HG03108 (cell line): ENCODE measurements around the gene TFB1M.
"Not testable (repeated sequence)": the region's sequence is repeated elsewhere in the genome, so short reads cannot be mapped to it uniquely, and the experiment has no call there.

Source experiments
- ATAC-seq: cut with Tn5 transposase; IDR thresholded peaks from one replicate; pipeline ENCODE4 v1.9.1; 2021; ENCODE audit warnings: moderate library complexity; ENCODE audit not compliant: unreplicated experiment

TFB1M gene

DNA sequence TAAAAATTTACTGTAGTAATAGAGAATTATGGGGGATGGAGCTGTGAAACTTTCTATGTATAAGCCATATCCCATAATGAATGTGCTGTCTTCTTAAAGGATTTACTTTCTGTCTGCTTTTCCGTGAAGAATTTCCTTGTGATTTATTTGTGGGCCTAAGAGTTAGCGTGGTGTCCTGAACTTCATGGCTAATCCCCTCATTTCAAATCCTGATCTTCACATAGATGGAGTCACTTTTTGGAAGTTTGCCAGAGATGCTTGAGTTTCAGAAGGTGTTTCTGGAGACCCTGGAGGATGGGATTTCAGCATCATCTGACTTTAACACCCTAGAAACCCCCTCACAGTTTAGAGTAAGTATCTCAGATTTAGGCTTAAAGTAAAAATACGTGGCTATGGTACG, 69.8 kb downstream of the TFB1M start:
- ATAC-seq = no peak

DNA sequence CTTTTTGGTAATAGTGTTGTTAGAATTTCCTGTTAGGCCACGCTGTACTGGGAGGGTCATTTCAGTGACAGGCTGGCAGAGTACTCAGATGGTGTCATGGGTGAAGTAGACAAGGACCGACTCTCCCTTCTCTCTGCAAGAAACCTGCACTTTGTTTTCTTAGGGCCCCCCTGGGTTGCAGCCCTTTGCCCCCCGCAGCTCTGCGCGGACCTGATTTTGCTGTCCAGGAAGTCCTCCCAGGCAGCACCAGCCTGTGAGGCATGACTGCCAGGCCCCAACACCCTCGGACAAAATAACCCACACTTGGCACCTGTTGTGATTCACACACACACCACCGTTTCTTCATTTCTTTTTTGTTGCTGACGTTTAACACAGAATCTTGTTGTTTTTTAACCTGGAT, 72.3 kb downstream of the TFB1M start:
- no peak for ATAC-seq

DNA sequence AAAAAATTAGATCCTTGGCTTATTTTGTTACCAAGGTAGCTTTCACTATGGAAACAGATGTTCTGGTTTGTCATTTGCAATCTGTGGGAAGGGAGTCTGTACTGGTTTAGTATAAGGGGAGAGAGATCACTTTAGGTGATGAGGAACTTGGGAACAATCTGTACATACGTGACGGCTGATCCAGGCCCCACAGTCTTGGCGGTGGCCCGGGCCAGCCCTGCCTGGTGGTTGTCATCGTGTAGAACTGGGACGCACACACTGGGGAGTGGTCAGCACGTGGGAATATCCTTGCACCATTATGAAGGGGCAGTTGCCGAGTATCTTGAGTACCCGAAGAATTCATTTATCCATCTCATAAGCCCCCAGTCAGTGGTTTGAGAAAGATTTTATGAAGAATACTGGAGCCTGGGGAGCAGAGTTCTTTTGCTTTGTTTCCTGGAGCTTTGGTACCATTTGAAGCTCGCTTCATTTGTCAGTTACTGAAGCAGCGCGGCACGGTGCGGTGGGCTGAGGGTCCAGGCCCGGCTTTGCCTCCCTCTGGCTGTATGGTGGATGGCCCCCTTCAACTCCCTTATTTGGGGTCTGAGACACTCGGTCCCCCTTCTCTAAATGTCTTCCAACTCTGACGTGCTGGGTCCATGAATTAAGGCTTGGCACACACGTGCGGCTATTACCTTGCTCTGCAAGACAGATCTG, 73.2 kb downstream of the TFB1M start:
- ATAC-seq = no peak

- ATAC-seq = no peak
Measured at GRCh38 chr6:155237613-155238012, 76.7 kb downstream of the TFB1M start.

DNA sequence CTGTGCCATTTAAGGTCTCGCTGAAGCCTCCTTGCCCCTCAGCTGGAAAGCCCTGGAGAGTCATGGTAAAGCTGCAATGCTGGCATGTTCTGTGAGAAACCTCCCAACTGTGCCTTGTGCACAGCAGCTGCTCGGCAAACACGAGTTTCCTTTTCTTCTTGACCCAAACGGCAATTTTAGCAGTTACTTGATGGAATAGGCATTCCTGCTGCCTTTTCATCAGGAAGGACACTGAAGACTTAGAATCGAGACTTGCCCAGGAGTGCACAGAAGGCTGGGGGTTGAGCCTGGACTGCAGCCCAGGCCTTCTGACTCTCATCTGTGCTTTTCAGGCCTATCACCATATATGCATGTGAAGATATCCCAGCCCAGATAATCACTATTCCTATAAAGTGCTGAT, 79.2 kb downstream of the TFB1M start:
- ATAC-seq = no peak

- ATAC-seq = no peak
Measured at GRCh38 chr6:155234687-155235086, 79.6 kb downstream of the TFB1M start.

DNA sequence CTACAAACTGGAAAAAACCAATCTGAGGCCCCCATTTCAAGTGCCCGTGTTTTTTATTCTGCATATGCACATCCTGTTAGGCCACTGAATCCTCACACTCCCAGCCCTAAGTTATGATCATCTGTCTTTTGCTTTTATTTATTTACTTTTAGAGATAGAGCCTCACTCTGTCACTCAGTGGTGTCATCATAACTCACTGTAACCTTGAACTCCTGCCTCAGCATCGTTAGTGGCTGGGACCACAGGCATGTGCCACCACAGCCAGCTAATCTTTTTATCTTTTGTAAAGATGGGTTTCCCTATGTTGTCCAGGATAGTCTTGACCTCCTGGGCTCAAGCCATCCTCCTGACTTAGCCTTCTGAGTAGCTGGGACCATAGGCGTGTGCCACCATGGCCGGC, 80.1 kb downstream of the TFB1M start:
- ATAC-seq = no peak

GRCh38 chr6:155232848-155233247, 81.4 kb downstream of the TFB1M start:
- no peak for ATAC-seq

DNA sequence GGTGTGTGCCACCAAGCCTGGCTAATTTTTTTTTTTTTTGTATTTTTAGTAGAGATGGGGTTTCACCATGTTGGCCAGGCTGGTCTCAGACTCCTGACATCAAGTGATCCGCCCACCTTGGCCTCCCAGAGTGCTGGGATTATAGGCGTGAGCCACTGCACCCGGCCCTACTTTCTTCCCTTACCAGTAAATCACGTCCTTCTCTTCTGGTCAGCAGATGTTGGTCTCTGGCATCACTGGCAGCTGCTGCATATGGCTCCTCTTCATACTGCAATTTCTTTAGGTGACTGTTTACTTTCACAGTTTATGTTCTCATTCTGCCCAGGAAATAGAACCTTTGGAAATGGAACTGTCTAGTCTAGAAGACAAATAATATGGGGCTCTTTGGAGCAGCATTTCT, 83.3 kb downstream of the TFB1M start:
- ATAC-seq = not testable (repeated sequence)

DNA sequence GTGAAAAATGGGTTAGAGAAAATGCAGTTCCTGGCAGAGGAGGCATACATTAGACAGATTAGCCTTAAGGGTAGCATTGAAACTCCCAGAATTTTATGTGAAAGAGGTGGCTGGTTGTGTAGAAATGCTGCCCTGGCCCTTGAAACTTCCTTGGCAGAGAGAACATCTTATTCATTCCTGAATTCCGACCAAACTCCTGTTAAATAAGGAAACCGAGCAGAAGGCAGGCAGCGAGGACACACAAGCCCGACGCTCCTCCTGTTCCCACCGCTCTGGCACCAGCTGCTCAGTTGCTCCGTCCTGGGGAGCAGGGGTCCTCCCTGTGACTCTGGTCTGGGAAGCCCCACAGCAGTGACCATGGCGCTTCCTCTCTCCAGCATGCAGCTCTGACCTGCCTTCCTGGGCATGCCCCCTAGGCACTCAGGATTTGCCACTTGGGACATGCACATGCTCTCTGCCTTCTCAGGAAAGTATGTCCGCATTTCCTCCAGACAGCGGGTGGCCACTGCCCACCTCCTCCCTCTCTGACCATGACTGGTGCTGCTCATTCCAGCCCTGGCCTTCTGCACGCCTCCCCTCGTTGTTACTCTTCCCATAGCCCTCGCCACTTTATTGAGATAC, 85.6 kb downstream of the TFB1M start:
- no peak for ATAC-seq

- no peak for ATAC-seq
Measured at GRCh38 chr6:155227046-155227445, 87.2 kb downstream of the TFB1M start.

DNA sequence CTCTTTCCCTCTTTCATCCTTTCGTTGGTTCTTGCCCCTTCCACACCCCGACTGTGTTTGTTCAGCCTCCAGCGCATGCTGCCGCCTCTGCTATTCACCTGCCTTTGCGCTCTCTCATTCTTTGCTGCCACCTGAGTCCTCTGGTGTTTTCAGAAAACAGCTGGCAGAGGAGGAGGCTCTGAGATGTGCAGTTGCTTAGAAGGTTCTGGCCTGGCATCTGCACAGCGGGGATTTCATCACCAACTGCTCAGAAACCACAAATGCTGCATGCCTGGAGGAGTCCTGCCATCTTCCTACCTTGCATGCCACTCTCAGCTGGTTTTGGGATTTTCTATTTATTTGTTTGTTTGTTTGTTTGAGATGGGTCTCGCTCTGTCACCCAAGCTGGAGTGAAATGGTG, 89.7 kb downstream of the TFB1M start:
- ATAC-seq = no peak

GRCh38 chr6:155223646-155224451, 90.4 kb downstream of the TFB1M start:
- ATAC-seq = peak; percentile 95

DNA sequence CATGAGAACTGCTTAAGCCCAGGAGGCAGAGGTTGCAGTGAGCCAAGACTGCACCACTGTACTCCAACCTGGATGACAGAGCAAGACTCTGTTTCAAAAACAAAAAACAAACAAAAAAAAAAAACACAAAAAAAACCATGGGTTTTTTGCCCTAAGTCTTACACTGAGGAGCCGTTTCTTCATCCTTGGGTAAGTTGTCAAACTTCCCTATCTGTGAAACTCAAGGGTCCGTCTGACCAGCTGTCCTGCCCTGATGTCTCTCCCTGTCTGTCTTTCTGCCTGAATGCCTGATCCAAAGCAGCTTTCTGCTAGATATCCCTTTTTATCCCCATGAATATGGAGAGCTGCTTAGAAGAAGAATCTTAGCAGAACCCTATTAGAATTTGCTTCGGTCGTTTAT, 91.8 kb downstream of the TFB1M start:
- no peak for ATAC-seq

DNA sequence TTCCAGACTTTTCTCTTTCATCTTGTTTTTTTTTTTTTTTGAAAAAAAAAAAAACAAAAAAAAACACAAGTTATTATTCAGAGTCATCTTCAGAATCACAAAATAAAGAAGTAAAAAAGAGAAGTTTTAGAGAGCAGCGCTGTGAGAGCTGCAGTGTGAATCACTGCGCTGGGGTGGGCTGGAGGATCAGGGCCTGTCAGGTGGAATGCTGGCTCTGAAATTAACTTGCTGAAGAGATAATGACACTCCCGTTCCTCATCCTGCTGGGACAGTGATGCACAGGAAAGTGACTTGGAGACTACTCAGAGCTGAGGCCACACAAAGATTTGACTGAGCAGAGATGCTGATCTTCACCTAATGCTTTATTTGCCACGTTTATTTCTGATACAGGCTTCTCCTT, 93.2 kb downstream of the TFB1M start:
- ATAC-seq = no peak

DNA sequence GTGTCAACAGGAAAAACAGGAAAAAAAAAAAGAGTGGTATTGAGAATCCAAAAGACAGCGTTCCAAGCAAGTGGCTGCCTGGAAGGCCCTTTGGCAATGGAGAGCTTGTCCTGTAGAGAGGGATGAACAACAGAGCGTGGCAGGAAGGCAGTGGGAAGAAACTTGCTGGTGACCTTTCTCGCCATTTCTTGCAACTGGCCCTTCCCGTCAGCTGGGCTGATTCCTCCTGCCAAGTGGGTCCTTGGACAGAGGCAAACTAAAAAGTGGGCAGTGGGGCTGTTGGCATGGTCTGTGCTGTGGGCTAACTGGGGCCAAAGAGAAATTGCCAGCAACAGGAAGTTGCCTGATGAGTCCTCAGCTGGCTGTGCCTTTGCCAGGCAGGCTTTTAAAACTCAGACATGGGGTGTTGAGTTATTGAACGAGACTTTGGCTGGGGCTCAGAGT, 94.4 kb downstream of the TFB1M start:
- no peak for ATAC-seq

DNA sequence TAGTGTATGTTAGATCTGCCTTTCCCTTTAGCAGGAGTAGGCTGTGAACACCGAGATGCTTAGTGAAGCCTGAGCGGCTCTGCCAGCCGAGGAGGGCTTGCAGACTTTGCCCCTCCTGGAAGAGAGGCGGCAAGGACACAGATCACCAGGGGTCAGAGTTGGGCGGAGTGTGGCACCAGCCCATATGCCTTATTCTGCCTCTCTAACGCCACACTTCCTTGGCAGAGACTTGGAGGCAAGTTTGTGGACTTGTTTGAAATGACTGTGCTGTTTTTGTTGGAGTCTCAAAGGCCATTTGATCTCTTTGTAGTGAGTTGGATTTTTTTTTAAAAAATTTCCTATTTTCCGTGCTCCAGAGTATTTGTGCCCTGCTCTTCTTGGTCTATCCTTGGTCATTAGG, 95.0 kb downstream of the TFB1M start:
- ATAC-seq = no peak

DNA sequence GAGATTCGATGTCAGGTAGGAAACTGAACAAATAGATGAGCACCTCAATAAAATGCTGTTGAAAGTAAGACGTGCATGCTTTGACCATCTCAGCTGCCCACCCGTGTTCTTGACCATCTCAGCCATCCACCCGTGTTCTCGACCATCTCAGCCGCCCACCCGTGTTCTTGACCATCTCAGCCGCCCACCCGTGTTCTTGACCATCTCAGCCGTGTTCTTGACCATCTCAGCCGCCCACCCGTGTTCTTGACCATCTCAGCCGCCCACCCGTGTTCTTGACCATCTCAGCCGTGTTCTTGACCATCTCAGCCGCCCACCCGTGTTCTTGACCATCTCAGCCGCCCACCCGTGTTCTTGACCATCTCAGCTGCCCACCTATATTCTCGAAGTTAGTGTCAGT, 95.6 kb downstream of the TFB1M start:
- not testable (repeated sequence) for ATAC-seq

DNA sequence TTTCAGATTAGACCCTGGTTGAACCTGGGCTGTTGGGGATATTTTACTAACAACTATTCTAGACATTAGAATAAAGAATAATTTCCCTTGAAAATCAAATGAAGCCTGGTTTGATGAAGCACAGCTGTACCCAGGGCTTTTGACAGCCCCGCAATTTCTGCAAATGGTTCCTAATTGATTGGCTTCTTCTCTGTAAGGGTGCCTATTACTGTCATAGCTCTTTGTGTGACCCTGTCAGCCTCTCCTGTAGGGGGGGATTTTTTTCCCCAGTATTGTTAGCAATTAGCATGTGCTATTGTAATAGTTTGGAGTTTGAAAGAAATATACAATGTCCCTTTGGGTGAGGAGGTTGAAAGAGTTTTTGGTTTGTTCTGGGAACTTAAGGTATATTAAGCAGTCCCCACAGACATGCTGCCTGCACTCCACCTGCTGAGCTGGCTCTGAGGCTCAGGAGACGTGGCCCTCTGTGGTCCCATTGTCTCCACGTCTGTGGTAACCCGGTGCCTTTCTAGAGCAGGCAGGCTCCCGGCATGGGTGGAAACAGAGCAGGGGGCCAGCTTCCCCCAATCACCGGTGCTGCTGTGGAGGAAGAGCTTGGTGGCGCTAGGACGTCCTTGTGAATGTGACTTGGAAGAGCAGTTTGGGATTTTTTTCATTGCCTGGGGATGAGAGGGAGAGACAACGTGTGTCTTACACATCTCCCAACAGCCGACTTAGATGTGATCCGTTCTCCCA, 97.8 kb downstream of the TFB1M start:
- no peak for ATAC-seq

- no peak for ATAC-seq
Measured at GRCh38 chr6:155215906-155216305, 98.4 kb downstream of the TFB1M start.

- no peak for ATAC-seq
Measured at GRCh38 chr6:155213611-155214372, 100.5 kb downstream of the TFB1M start.
